GM20000 (cell line): ENCODE measurements around the gene SUSD1.

Experiments used
- DNase-seq: peaks from one replicate; pipeline ENCODE4 v3.0.0; 2012; ENCODE audit warnings: low spot score
- TF ChIP-seq, protein P1 (sequence below): IDR thresholded peaks from 2 replicates; pipeline ENCODE4 v1.5.1; 2012; ENCODE audit warnings: mild to moderate bottlenecking, control low read depth; ENCODE audit errors: extremely low read depth, missing control alignments

The SUSD1 gene

DNA sequence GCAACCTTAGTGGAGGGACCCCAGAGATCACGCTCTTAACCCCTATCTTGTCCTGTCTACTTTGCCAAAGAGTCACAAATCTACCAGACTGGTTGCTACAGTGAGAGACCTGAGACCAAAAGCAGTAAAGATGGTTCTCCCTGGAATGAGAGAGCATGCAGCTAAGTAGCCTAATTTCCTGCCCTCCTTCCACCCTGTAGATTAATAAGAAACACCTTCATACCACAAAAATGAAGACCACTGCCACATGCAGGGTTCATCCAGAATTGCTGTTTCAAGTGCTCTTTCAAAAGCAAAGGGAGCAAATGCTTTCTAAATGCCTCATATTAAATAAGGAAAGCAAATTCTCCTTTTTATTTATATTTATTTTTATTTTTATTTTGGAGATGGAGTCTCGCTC is 159.4 kb downstream of the SUSD1 start:
- DNase-seq = no peak
- TF ChIP-seq, protein P1, sequence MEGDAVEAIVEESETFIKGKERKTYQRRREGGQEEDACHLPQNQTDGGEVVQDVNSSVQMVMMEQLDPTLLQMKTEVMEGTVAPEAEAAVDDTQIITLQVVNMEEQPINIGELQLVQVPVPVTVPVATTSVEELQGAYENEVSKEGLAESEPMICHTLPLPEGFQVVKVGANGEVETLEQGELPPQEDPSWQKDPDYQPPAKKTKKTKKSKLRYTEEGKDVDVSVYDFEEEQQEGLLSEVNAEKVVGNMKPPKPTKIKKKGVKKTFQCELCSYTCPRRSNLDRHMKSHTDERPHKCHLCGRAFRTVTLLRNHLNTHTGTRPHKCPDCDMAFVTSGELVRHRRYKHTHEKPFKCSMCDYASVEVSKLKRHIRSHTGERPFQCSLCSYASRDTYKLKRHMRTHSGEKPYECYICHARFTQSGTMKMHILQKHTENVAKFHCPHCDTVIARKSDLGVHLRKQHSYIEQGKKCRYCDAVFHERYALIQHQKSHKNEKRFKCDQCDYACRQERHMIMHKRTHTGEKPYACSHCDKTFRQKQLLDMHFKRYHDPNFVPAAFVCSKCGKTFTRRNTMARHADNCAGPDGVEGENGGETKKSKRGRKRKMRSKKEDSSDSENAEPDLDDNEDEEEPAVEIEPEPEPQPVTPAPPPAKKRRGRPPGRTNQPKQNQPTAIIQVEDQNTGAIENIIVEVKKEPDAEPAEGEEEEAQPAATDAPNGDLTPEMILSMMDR = no peak

- DNase-seq = no peak
- TF ChIP-seq, protein P1 = no peak
Observed at GRCh38 chr9:112015149-112015548, 159.9 kb downstream of the SUSD1 start.

GRCh38 chr9:112013266-112013665 is 161.8 kb downstream of the SUSD1 start:
- DNase-seq = no peak
- TF ChIP-seq, protein P1 = no peak

GRCh38 chr9:112012026-112012902 is 162.8 kb downstream of the SUSD1 start:
- peak; percentile 56 for DNase-seq
- TF ChIP-seq, protein P1 = no peak

DNA sequence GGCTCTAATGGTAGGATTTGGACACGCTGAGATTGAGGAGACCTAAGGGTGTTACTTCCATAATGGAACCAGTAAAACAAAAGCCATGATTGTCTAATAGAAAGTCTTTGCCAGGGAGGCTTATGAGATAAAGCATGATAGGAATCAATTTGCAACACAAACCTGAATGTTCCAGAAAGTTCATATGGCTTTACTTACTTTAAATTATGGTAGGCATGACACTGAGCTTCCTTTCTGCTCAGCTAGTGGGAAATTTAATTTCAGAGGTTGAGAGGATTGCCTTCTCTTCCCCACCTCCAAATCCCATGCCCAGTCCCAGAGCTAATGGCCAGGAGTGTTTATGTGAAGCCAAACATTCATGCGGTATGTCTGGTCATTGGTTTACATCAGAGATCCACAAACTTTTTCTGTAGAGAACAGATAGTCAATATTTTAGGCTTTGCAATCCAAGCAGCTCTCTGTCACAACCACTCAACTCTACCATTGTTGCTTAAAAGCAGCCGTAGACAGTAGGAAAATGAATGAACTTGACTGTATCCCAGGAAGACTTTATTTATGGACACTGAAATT is 164.0 kb downstream of the SUSD1 start:
- TF ChIP-seq, protein P1 = no peak
- no peak for DNase-seq

DNA sequence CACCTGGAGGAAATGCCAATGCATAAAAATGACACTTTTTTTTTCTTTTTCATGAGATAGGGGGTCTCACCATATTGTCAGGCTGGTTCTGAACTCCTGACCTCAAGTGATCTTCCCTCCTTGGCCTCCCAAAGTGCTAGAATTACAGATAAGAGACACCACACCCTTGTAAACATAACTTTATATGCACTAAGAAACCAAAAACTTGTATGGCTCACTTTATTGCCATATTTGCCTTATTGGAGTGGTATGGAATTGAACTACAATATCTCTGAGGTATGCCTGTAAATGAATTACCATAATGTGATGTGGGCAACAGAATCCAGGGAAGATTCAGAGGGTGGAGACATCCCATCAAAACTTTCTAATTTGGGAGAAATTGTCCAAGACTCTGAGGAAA is 164.6 kb downstream of the SUSD1 start:
- no peak for DNase-seq
- TF ChIP-seq, protein P1 = no peak

DNA sequence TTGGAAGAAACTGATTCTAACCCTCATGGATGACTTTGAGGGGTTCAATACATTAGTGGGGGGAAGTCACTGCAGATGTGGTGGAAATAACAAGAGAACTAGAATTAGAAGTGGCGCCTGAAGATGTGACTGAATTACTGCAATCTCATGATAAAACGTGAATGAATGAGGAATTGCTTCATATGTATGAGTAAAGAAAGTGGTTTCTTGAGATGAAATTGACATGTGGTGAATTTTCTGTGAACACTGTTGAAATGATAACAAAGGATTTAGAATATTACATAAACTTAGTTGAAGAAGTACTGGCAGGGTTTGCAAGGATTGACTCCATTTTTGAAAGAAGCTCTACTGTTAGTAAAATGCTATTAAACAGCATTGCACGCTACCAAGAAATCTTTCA is 165.4 kb downstream of the SUSD1 start:
- DNase-seq = no peak
- TF ChIP-seq, protein P1 = no peak
